HepG2 (cell line): ENCODE data around the gene MEAK7. TPM values are rescaled to one million over a fixed set of nuclear protein-coding genes. Genes with fewer than 3 reads are reported as not detected.

Experiments
- ATAC-seq: fragments of 200-7000 bp; cut with Tn5 transposase; 3 replicates; pipeline ENCODE4 v1.9.1; 2020; ENCODE audit warnings: mild to moderate bottlenecking, moderate library complexity
- BruUV-seq: library from RNA; stranded (reverse); fragments of 400-500 nt; replicated peaks from 2 replicates; lab custom pipeline; 2021; lab: Mats Ljungman, UMichigan
- CTCF ChIA-PET: fragments of 300-600 bp; formaldehyde crosslinking; extraction: SDS; loops from one replicate; lab custom pipeline; 2021; ENCODE audit warnings: low total read pairs, inconsistent platforms, low intra/inter-chr PET ratio; lab: Yijun Ruan, JAX
- POLR2A ChIA-PET: fragments of 350-600 bp; sonication (Branson Sonifier 250); formaldehyde crosslinking; loops from one replicate; lab custom pipeline; 2020; ENCODE audit warnings: antibody characterized with exemption, inconsistent platforms; lab: Yijun Ruan, JAX
- DNase-seq: peaks from one replicate; pipeline ENCODE4 v3.0.0-alpha.2; 2015; ENCODE audit warnings: low spot score
- FAIRE-seq: peaks from 3 replicates; lab custom pipeline; 2011; peaks lifted over from hg19 to GRCh38; lab: Jason Lieb, UNC
- H2AFZ ChIP-seq: one replicate; pipeline ENCODE4 v1.6.1; 2011; ENCODE audit warnings: low read length, inconsistent platforms
- H3K27ac ChIP-seq: fragments of 300-600 bp; 3 replicates; pipeline ENCODE4 v1.8.0; 2011; ENCODE audit warnings: mixed run types, mild to moderate bottlenecking, mixed read lengths, low read length, inconsistent platforms; ENCODE audit not compliant: insufficient read depth; ENCODE audit errors: extremely low read length
- H3K27me3 ChIP-seq, 2 experiments: fragments of 200-600 bp in 1 of 2; 2 replicates in 1 of 2; 3 replicates in 1 of 2; pipeline versions ENCODE4 v1.6.0 to v1.8.0; 2011; ENCODE audit warnings: low read length in 2 of 2, mild to moderate bottlenecking in 2 of 2, moderate library complexity in 2 of 2, inconsistent platforms in 1 of 2; ENCODE audit not compliant: insufficient read depth in 2 of 2, control insufficient read depth in 1 of 2
- H3K36me3 ChIP-seq, 2 experiments: fragments of 200-600 bp in 1 of 2; replicated peaks in 1 of 2; 2 replicates in 1 of 2; 3 replicates in 1 of 2; pipeline versions ENCODE4 v1.5.1 to v1.8.0; 2011; ENCODE audit warnings: low read length in 2 of 2, inconsistent platforms in 1 of 2; ENCODE audit not compliant: insufficient read depth in 2 of 2, control insufficient read depth in 1 of 2
- H3K4me1 ChIP-seq: 2 replicates; pipeline ENCODE4 v1.5.1; 2012; ENCODE audit warnings: low read length, inconsistent platforms; ENCODE audit not compliant: insufficient read depth
- H3K4me2 ChIP-seq: 2 replicates; pipeline ENCODE4 v1.6.0; 2011; ENCODE audit warnings: low read depth, low read length, inconsistent platforms
- H3K4me3 ChIP-seq, 3 experiments: fragments of 200-600 bp in 1 of 3; sonication (generic), shearing (Covaris generic) in 1 of 3; replicated peaks in 1 of 3; 2 replicates each; pipeline ENCODE4 v1.5.1; 2011 to 2016; ENCODE audit warnings: low read length in 3 of 3, inconsistent platforms in 2 of 3, low read depth in 2 of 3, mild to moderate bottlenecking in 2 of 3, control low read depth in 1 of 3, mixed read lengths in 1 of 3; ENCODE audit not compliant: insufficient read depth in 1 of 3
- H3K79me2 ChIP-seq: one replicate; pipeline ENCODE4 v1.6.1; 2011; ENCODE audit warnings: low read length, inconsistent platforms; ENCODE audit not compliant: insufficient read depth
- H3K9ac ChIP-seq: 2 replicates; pipeline ENCODE4 v1.6.0; 2011; ENCODE audit warnings: mild to moderate bottlenecking, low read depth, low read length, inconsistent platforms; ENCODE audit not compliant: insufficient read depth
- H3K9me3 ChIP-seq: 2 replicates; pipeline ENCODE4 v1.5.1; 2012; ENCODE audit warnings: mild to moderate bottlenecking, low read length
- H4K20me1 ChIP-seq: 2 replicates; pipeline ENCODE4 v1.6.0; 2011; ENCODE audit warnings: inconsistent platforms, mild to moderate bottlenecking, low read length, moderate library complexity; ENCODE audit not compliant: insufficient read depth
- ATF5 ChIP-seq: sonication (generic); formaldehyde crosslinking; IDR thresholded peaks from 2 replicates; pipeline ENCODE4 v1.4.0; 2020; ENCODE audit warnings: mild to moderate bottlenecking, low read depth, missing genetic modification reagents
- MTERF4 ChIP-seq: sonication (generic); formaldehyde crosslinking; IDR thresholded peaks from 2 replicates; pipeline ENCODE4 v1.8.0; 2023; ENCODE audit warnings: mild to moderate bottlenecking, missing genetic modification reagents
- POLR2AphosphoS5 ChIP-seq: IDR thresholded peaks from 2 replicates; pipeline ENCODE4 v1.6.1; 2012; ENCODE audit warnings: low read depth, low read length
- SMC3 ChIP-seq: IDR thresholded peaks from 2 replicates; pipeline ENCODE4 v1.6.1; 2011; ENCODE audit warnings: low read length, improper control_type of control experiment
- ZC3H13 ChIP-seq: sonication (generic); formaldehyde crosslinking; IDR thresholded peaks from 2 replicates; pipeline ENCODE4 v1.8.1; 2023; ENCODE audit warnings: mild to moderate bottlenecking, missing genetic modification reagents, moderate library complexity
- ZNF180 ChIP-seq: sonication (generic); formaldehyde crosslinking; IDR thresholded peaks from 2 replicates; pipeline ENCODE4 v1.4.0; 2020; ENCODE audit warnings: low read depth, missing genetic modification reagents, borderline replicate concordance
- ZNF280D ChIP-seq: sonication (generic); formaldehyde crosslinking; IDR thresholded peaks from 2 replicates; pipeline ENCODE4 v1.5.1; 2020; ENCODE audit warnings: mild to moderate bottlenecking, missing genetic modification reagents
- WGBS: methylation state at CpG from one replicate; pipeline ENCODE4 v1.1.6; 2017; ENCODE audit warnings: low lambda C conversion rate; 5-methylcytosine and 5-hydroxymethylcytosine counted together
- in situ Hi-C: cut with HindIII; loops from 2 replicates; pipeline ENCODE4 v1.10.0; 2017; ENCODE audit warnings: low pct_unique_long_range_greater_than_20kb; ENCODE audit not compliant: extremely low pct_ligation_motif_present
- intact Hi-C: fragments of 100-400 bp; cut with micrococcal nuclease; formaldehyde crosslinking; loops from one replicate; pipeline ENCODE4 v1.10.0; 2022; ENCODE audit not compliant: unreplicated experiment
- polyA plus RNA-seq, 8 experiments: library from polyadenylated mRNA; depleted of rRNA in 3 of 8; stranded (reverse) in 7 of 8; unstranded in 1 of 8; fragments of >200 nt; fragmentation: Illumina TruSeq in 4 of 8; extraction: Trizol in 4 of 8; gene quantifications; 2 replicates each; pipeline versions ENCODE4 v1.2.1 to v1.2.3, GENCODE V29; 2011 to 2016; ENCODE audit warnings: low read depth in 4 of 8, missing spikeins in 1 of 8, mixed read lengths in 1 of 8; ENCODE audit not compliant: insufficient read depth in 1 of 8
- total RNA-seq, 5 experiments: library from RNA; depleted of rRNA; stranded (reverse); fragments of >200 nt; fragmentation: Illumina TruSeq; extraction: Trizol; gene quantifications; 2 replicates each; pipeline ENCODE4 v1.2.3, GENCODE V29; 2016; ENCODE audit warnings: low read depth in 1 of 5
- TF ChIP-seq, protein P1 (sequence below): sonication (generic); formaldehyde crosslinking; IDR thresholded peaks from 2 replicates; pipeline ENCODE4 v1.4.0; 2020; ENCODE audit warnings: mild to moderate bottlenecking, missing genetic modification reagents, borderline replicate concordance

MEAK7 gene
- total and polyA plus RNA-seq, 2 of the 13 experiments (the other 11 are each of a cell fraction or from before 2014, with no cell fraction given) = 11.8 to 14.7 TPM

DNA sequence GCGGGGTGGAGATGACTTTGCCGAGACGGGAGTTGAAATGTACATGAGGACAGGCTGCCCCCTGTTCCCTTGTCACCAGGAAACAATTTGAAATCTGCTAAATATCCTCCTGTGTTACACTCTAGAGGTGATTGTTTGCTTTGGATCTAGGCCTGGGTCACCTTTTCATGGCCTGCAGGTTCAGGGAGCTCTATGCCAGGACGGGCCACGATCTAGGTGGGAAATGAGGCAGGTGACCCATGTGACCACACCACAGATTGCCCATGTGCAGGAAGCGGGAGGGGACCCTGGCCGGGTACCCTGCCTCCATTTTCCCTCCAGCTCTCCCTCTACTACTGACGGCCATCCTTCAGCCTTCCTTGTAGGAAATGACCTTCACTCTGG is 43.4 kb downstream of the MEAK7 start:
- no peaks in the 10 kb centered on the region for H3K4me1 ChIP-seq
- TF ChIP-seq ZNF180 (CRISPR knock-in tag) = no peak
- TF ChIP-seq ATF5 (CRISPR knock-in tag) = no peak
- TF ChIP-seq MTERF4 = no peak
- TF ChIP-seq ZNF280D (CRISPR knock-in tag) = no peak
- TF ChIP-seq POLR2AphosphoS5 = no peak
- TF ChIP-seq ZC3H13 = no peak
- TF ChIP-seq, protein P1, sequence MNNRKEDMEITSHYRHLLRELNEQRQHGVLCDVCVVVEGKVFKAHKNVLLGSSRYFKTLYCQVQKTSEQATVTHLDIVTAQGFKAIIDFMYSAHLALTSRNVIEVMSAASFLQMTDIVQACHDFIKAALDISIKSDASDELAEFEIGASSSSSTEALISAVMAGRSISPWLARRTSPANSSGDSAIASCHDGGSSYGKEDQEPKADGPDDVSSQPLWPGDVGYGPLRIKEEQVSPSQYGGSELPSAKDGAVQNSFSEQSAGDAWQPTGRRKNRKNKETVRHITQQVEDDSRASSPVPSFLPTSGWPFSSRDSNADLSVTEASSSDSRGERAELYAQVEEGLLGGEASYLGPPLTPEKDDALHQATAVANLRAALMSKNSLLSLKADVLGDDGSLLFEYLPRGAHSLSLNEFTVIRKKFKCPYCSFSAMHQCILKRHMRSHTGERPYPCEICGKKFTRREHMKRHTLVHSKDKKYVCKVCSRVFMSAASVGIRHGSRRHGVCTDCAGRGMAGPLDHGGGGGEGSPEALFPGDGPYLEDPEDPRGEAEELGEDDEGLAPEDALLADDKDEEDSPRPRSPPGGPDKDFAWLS (CRISPR knock-in tag) = no peak
- no peak for TF ChIP-seq SMC3
- intact Hi-C loops = no loop called here
- POLR2A ChIA-PET = no interaction called here
- no peak overlapping the region for H3K27ac ChIP-seq
- DNase-seq (no peak), FAIRE-seq (no peak), ATAC-seq (no peak)
- CTCF ChIA-PET = no interaction called here
- H3K4me2 ChIP-seq = no peak overlapping the region
- H3K27me3 ChIP-seq = no peaks in the 10 kb centered on the region
- no peak overlapping the region for H2AFZ ChIP-seq
- in situ Hi-C loops = no loop called here
- no peak overlapping the region for H3K9ac ChIP-seq
- no peaks in the 10 kb centered on the region for H3K9me3 ChIP-seq
- H3K4me3 ChIP-seq = no peak overlapping the region
- BruUV-seq = no TSS peak
- no peaks in the 10 kb centered on the region for H4K20me1 ChIP-seq
- WGBS = 72% methylated on average over 8 of the region's 8 CpGs
- no peaks in the 10 kb centered on the region; a peak in 1 of 5 replicates for H3K36me3 ChIP-seq
- H3K79me2 ChIP-seq = no peaks in the 10 kb centered on the region
